GM18861 (cell line): ENCODE data around the gene PRICKLE4.
"Not testable (repeated sequence)": the region's sequence is repeated elsewhere in the genome, so short reads cannot be mapped to it uniquely, and the experiment has no call there.

Experiments
- ATAC-seq: cut with Tn5 transposase; IDR thresholded peaks from one replicate; pipeline ENCODE4 v1.9.1; 2021; ENCODE audit not compliant: unreplicated experiment

The PRICKLE4 gene

DNA sequence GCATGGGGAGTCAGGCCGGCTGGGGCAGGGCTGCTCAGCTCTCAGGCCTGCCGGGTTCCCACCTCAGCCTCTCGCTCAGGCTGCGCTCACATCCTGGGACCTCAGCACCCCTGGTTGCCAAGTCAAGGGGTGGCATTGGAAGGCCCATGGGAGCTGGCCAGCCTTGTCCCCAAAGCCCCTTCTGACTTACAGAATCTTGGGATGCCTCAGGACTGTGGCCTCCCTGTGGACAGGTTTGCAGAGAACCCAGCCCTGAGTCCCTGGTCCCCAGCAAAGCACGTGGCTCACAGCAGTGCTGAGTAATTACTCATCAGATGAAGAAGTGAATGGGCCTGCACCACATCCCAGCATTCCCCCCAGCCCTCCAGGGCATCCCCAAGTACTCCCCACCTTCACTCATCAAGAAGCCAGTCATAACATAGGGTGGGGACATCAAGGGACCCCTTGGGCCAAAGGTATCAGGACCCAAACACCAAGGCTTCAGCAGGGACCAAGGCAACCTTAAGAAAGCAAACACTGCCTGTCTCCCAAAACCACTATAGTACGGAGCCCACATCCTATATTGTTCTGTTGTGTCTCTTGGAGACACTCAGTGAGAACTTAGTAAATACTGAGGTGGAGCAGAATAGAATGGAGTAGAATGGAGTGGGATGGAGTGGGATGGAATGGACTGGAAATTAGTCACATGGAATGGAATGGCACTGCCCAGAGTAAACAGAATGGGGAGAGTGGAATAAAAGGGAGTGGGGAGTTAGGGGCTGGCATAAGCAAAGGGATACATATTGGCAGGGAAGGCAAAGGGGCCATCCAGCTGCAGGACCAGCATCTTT is 37.0 kb upstream of the PRICKLE4 start:
- ATAC-seq, result no peak

- no peak for ATAC-seq
Measured at GRCh38 chr6:41744236-41744787, 36.3 kb upstream of the PRICKLE4 start.

DNA sequence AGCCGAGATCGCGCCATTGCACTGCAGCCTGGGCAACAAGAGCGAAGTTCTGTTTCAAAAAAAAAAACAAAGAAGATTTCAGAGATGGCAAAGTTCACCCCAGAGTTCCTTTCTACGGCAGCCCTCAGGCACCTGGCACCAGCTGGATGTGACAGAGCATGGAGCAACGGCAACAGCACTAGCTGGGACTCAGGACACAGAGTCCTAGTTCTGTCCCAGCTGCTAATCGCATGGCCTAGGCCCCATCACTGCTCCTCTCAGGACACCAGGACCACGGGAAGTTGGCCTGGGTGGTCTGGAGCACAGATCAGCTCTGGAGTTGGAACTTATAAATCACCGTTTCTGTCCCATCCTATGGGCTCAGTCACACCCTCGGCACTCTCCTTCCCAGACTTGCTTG is 34.5 kb upstream of the PRICKLE4 start:
- ATAC-seq, result no peak

GRCh38 chr6:41747256-41748101 is 33.1 kb upstream of the PRICKLE4 start, which contains the start of gene PGC:
Gene PGC (minus strand): TSS chr6:41747397. CDS start chr6:41747334, 63 bp downstream.
- no peak for ATAC-seq

- no peak for ATAC-seq
Measured at GRCh38 chr6:41748102-41748477, 32.5 kb upstream of the PRICKLE4 start.

- no peak for ATAC-seq
Measured at GRCh38 chr6:41748542-41748941, 32.0 kb upstream of the PRICKLE4 start.

- no peak for ATAC-seq
Measured at GRCh38 chr6:41750374-41750773, 30.2 kb upstream of the PRICKLE4 start.

DNA sequence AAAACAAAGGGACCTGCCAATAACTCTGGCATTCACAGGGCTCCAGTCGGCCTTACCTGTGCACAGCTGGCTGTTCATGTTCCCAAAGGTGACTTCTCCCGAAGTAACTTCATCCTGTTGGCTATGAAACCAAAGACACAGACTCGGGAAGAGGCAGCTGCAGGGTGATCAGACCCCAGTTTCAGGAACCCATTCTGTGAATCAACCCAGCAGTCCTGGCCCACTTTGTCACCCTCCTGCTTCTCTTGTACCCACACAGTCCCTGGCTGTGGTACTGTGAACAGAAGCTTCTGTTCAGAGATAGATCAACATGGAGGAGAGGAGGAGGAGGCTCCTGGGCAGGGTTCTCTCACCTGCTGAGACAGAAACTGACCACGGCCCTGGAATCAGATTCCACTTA is 24.7 kb upstream of the PRICKLE4 start:
- ATAC-seq, result no peak

DNA sequence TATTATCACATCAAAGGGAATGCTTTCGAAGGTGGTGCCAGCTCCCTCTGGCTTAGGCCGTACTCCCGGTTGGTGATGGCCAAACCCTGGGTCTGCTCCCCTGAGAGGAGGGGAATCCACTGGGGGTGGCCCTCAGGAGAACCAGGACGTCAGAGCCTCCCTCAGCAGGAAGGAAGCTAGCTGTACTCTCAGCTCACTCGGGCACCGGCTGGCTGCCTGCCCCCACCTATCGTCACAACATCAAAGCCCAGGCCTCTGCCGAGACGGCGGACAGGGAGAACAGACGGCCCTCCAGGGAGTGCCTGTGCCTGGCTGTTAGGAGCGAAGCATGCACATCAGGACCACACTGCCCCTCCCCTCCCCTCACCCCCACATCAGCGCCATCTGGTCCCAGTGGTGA is 24.2 kb upstream of the PRICKLE4 start:
- no peak for ATAC-seq

DNA sequence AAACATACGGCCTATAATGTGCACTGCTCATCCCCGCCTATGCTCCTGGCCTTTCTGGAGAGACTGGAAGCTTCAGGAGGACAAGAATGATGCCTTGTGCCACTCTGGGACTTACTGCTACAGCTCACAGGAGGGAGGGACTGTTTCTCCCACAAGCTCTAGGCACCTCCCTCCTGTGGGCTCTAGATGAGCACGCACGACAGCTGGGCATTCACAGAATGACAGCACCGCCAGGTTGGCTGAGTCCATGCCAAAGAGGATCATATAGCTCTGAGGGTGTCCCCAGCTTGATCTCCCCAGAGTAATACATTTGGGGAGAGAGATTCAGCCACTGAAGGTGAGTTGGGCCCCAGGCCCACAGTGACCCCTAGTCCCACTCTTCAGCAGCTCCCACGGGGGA is 23.3 kb upstream of the PRICKLE4 start:
- ATAC-seq, result no peak

GRCh38 chr6:41757931-41758640 is 22.5 kb upstream of the PRICKLE4 start:
- ATAC-seq, result no peak

DNA sequence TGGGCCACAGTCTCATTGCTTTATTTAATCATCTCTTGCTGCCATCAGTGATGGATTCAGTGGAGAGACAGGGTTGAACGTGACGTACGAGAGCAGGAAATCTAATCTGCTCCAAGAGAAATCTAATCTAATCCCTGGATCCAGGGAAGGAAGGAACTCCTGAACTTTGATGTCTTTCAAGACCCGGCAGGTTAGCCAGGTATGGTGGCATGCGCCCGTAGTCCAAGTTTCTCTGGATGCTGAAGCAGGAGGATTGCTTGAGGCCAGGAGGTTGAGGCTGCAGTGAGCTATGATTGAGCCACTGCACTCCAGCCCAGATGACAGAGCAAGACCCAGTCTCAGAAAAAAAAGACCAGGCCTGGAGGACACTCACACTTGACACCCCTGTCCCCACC is 21.9 kb upstream of the PRICKLE4 start:
- ATAC-seq, result no peak

- no peak for ATAC-seq
Measured at GRCh38 chr6:41759106-41759904, 21.3 kb upstream of the PRICKLE4 start.

GRCh38 chr6:41759905-41760579 is 20.5 kb upstream of the PRICKLE4 start:
- no peak for ATAC-seq

DNA sequence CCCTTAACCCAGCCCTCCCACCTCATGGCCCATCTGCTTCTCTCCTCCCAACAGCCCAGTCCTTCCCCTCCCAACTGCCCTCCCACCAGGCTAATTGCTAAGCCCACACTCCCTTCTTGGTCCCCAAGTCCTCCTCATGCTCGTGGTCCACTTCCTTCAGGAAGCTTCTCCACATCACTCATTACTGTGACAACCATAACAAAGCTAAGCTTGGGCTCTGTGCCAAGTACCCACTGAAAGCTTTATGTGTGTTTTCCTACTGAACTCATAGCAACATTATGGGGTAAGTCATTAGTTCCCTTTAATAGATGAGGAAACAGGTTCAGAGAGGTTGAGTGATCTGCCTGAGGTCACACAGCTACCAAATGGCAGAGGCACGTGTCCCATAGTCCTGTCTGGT is 17.1 kb upstream of the PRICKLE4 start:
- ATAC-seq, result no peak

DNA sequence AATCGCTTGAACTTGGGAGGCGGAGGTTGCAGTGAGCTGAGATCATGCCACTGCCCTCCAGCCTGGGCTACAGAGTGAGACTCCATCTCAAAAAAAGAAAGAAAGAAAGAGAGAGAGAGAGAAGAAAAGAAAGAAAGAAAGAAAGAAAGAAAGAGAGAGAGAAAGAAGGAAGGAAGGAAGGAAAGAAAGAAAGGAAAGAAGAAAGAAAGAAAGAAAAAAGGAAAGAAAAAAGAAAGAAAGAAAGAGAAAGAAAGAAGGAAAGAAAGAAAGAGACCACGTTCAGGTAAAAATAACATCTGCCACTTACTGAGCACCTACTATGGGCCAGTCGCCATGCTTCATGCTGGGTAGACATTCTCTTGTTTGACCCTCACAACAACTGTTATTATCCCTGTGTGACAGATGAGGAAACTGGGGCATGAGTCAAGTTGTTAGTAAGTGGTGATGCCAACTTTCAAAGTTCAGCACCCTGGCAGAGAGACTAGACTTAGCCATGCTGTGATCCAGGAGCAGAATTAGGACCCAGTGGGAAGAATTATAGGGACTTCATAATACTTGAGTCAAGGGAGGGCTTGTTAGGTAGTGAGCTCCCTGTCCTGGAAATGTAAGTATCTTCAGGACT is 14.4 kb upstream of the PRICKLE4 start:
- not testable (repeated sequence) for ATAC-seq

DNA sequence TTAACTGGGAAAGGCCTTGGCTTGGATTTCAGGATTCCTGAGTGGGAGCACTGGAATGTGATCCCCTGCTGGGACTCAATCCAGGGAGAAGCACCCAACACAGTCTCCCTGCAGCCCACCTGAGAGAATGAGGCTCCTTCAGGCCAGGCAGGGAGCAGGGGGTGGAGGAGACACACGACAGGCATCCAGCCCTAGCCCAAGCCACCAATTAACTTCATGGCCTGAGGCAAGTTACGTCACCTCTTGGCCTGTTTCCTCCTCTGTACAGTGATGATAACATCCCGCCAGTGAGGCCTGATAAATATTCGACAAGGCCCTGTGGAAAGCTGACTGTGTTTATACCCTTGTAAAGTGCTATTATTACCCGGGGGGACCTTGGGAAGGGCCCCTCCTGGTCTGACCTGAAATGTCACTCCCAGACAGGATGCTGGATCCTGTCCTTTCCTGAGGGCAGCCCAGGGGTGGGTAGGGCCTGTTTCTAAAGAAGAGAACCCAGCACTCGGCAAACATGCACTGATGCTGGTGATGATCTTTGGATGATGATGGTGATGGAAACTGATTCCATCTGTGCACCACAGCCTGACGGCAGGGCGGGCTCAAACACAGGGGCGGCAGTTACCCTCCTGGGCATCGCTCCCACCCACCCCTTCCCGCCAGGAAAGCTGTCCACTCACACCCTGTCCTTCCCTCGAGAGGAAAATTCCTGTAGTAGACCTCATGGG is 13.3 kb upstream of the PRICKLE4 start:
- no peak for ATAC-seq

- ATAC-seq, result no peak
Measured at GRCh38 chr6:41768545-41769308, 11.9 kb upstream of the PRICKLE4 start.
